ENCODE results near the gene SLC22A23.

SLC22A23 gene

DNA sequence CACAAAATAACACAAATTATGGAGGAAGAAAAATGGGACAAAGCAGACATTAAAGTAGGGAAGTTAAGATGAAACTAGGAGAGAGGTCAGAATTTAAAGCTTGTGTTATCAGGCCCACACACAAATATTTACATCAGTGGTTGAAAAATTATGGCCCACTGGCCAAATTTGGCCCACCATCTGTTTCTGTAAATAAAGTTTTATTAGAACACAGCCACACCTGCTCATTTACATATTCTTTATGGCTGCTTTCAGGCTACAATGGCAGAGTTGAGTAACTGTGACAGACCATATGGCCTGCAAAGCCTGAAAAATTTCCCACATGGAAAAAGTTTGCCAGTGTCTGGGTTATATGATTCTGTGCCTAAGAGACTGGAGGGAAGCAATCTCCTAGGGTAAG lies 49.0 kb downstream of the SLC22A23 start:
- no peaks in the 10 kb centered on the region for H3K9me3 ChIP-seq (ENCODE audit: control insufficient read depth, insufficient read depth, low read length)
- H3K4me1 ChIP-seq (ENCODE audit: control insufficient read depth, low read length) = no peaks in the 10 kb centered on the region
- H3K27ac ChIP-seq (ENCODE audit: low read depth, low read length) = no peak overlapping the region
- no peaks in the 10 kb centered on the region for H3K79me2 ChIP-seq (ENCODE audit: control insufficient read depth, low read length)
- no peaks in the 10 kb centered on the region for H4K20me1 ChIP-seq (ENCODE audit: control insufficient read depth, insufficient read depth, low read depth, low read length)
- no peak overlapping the region for H3K4me2 ChIP-seq (ENCODE audit: low read length)
- no peaks in the 10 kb centered on the region for H3F3A ChIP-seq (ENCODE audit: control insufficient read depth, insufficient read depth)
- H3K36me3 ChIP-seq (ENCODE audit: control insufficient read depth, low read length) = no peaks in the 10 kb centered on the region
- TF ChIP-seq, protein P1, sequence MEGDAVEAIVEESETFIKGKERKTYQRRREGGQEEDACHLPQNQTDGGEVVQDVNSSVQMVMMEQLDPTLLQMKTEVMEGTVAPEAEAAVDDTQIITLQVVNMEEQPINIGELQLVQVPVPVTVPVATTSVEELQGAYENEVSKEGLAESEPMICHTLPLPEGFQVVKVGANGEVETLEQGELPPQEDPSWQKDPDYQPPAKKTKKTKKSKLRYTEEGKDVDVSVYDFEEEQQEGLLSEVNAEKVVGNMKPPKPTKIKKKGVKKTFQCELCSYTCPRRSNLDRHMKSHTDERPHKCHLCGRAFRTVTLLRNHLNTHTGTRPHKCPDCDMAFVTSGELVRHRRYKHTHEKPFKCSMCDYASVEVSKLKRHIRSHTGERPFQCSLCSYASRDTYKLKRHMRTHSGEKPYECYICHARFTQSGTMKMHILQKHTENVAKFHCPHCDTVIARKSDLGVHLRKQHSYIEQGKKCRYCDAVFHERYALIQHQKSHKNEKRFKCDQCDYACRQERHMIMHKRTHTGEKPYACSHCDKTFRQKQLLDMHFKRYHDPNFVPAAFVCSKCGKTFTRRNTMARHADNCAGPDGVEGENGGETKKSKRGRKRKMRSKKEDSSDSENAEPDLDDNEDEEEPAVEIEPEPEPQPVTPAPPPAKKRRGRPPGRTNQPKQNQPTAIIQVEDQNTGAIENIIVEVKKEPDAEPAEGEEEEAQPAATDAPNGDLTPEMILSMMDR (IDR thresholded peaks at IDR 0.05; ENCODE audit: low read depth, low read length, poor library complexity, severe bottlenecking) = no peak
- TF ChIP-seq EZH2phosphoT487 (IDR thresholded peaks at IDR 0.05; ENCODE audit: borderline replicate concordance, low read length) = no peak
- no peaks in the 10 kb centered on the region for H3K9me2 ChIP-seq (replicated peaks; ENCODE audit: control insufficient read depth, low read length)
- no peak overlapping the region for H3K4me3 ChIP-seq (ENCODE audit: low read length)
- no peaks in the 10 kb centered on the region for H3K27me3 ChIP-seq (ENCODE audit: control insufficient read depth, low read length)

DNA sequence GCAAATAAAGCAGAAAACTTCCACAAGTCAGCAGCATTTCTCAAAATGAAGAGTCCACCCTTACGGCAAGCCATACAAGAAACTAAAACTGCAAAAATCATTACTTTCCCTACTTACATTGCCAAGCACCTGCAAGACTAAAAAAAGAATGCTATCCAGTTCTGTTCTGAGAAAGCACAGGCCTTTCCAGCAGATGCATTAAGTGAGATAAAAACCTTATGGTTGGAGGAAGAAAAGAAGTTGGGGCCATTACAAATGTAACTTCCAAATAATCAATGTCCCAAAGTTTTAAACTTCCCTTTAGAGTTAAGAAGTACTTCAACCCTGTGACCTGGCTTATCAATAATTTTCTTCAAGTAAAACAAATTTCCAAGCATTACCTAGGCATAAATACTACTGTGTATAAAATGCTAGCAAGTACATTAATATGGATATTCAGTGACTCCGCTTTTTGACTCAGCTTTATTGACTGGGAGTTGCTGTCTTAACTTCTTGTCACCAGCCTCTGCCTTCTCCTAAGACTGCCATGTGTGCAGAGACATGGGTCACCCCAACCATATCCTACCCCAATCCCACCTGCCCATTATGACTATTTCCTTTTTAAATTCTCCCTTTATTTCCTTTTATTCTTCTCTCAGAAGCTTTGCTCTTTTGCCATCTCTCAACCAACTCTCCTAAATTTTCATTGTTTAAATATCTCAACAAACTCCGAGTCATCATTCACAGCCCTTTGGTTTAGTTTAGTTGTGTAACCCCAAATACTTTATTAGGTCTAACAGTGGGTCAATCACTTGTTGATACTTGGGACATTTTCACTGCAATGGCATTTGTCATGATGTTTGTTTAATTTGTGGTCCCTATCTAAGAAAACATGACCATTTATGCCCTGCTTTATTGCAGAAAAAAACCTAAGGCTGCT lies 49.7 kb downstream of the SLC22A23 start:
- no peaks in the 10 kb centered on the region for H3K4me1 ChIP-seq (ENCODE audit: control insufficient read depth, low read length)
- H3K4me3 ChIP-seq (ENCODE audit: low read length) = no peak overlapping the region
- H3K27me3 ChIP-seq (ENCODE audit: control insufficient read depth, low read length) = no peaks in the 10 kb centered on the region
- no peaks in the 10 kb centered on the region for H3K9me3 ChIP-seq (ENCODE audit: control insufficient read depth, insufficient read depth, low read length)
- H3F3A ChIP-seq (ENCODE audit: control insufficient read depth, insufficient read depth) = no peaks in the 10 kb centered on the region
- no peaks in the 10 kb centered on the region for H3K9me2 ChIP-seq (replicated peaks; ENCODE audit: control insufficient read depth, low read length)
- no peaks in the 10 kb centered on the region for H4K20me1 ChIP-seq (ENCODE audit: control insufficient read depth, insufficient read depth, low read depth, low read length)
- no peak for TF ChIP-seq EZH2phosphoT487 (IDR thresholded peaks at IDR 0.05; ENCODE audit: borderline replicate concordance, low read length)
- TF ChIP-seq, protein P1 (IDR thresholded peaks at IDR 0.05; ENCODE audit: low read depth, low read length, poor library complexity, severe bottlenecking) = no peak
- H3K4me2 ChIP-seq (ENCODE audit: low read length) = no peak overlapping the region
- no peaks in the 10 kb centered on the region for H3K79me2 ChIP-seq (ENCODE audit: control insufficient read depth, low read length)
- no peaks in the 10 kb centered on the region for H3K36me3 ChIP-seq (ENCODE audit: control insufficient read depth, low read length)
- H3K27ac ChIP-seq (ENCODE audit: low read depth, low read length) = no peak overlapping the region

DNA sequence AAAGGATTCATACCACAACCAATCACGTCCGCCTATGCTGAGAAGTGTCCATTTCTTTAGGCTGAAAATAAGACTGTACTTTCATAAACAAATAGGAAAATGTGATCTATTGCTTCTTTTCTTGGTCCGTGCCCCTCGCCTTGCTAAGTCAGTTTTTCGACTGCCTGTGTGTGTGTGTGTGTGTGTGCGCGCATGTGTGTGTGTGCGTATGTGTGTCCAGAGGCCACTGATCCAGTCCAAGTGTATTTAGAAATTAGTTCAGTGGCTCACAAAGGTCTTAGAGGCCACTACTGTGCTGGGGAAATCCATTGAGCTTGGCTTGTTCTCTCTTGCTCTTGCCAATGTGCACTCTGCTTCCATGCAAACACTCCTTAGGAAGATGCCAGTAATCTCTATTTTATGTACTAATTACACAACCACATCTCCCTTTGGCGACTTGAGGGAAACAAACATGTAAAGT lies 50.5 kb downstream of the SLC22A23 start:
- Histone ChIP-seq H3K4me2 (ENCODE audit: low read length) (no peak overlapping the region), H3K9me3 (ENCODE audit: control insufficient read depth, insufficient read depth, low read length) (no peaks in the 10 kb centered on the region), H3K27ac (ENCODE audit: low read depth, low read length) (no peak overlapping the region), H3K36me3 (ENCODE audit: control insufficient read depth, low read length) (no peaks in the 10 kb centered on the region), H3F3A (ENCODE audit: control insufficient read depth, insufficient read depth) (no peaks in the 10 kb centered on the region), H3K4me3 (ENCODE audit: low read length) (no peak overlapping the region), H3K9me2 (replicated peaks; ENCODE audit: control insufficient read depth, low read length) (no peaks in the 10 kb centered on the region), H3K27me3 (ENCODE audit: control insufficient read depth, low read length) (no peaks in the 10 kb centered on the region), H3K4me1 (ENCODE audit: control insufficient read depth, low read length) (no peaks in the 10 kb centered on the region), H3K79me2 (ENCODE audit: control insufficient read depth, low read length) (no peaks in the 10 kb centered on the region), H4K20me1 (ENCODE audit: control insufficient read depth, insufficient read depth, low read depth, low read length) (no peaks in the 10 kb centered on the region)
- TF ChIP-seq, protein P1 (IDR thresholded peaks at IDR 0.05; ENCODE audit: low read depth, low read length, poor library complexity, severe bottlenecking) = no peak
- TF ChIP-seq EZH2phosphoT487 (IDR thresholded peaks at IDR 0.05; ENCODE audit: borderline replicate concordance, low read length) = no peak

Measured in DOHH2 (cell line).